GM23338 (cell line): ENCODE measurements around the gene BARX1.

ENCODE experiments used
- CREB1 ChIP-seq: fragments of 250-450 bp; sonication (Bioruptor Pico); IDR thresholded peaks from 2 replicates; pipeline ENCODE4 v1.5.0; 2020; ENCODE audit warnings: low read depth, mild to moderate bottlenecking, moderate library complexity
- EZH2 ChIP-seq: fragments of 200-600 bp; sonication (generic); IDR thresholded peaks from one replicate; pipeline ENCODE4 v1.8.0; 2017; ENCODE audit warnings: antibody characterized with exemption, mild to moderate bottlenecking, low read depth; ENCODE audit not compliant: unreplicated experiment
- EZH2phosphoT487 ChIP-seq: fragments of 200-600 bp; sonication (generic); IDR thresholded peaks from one replicate; pipeline ENCODE4 v1.8.1; 2018; ENCODE audit warnings: antibody characterized with exemption; ENCODE audit not compliant: unreplicated experiment
- JUNB ChIP-seq: IDR thresholded peaks from one replicate; pipeline ENCODE4 v1.6.1; 2016; ENCODE audit warnings: antibody characterized with exemption; ENCODE audit not compliant: unreplicated experiment
- POLR2AphosphoS5 ChIP-seq: IDR thresholded peaks from 2 replicates; pipeline ENCODE4 v1.6.1; 2016; ENCODE audit warnings: antibody characterized with exemption, low read depth
- TF ChIP-seq, protein P1 (sequence below): IDR thresholded peaks from one replicate; pipeline ENCODE4 v1.6.1; 2018; ENCODE audit warnings: antibody characterized with exemption; ENCODE audit not compliant: unreplicated experiment
- TF ChIP-seq, protein P2 (sequence below), 2 experiments: fragments of 200-600 bp in 1 of 2; sonication (generic) in 1 of 2; conservative IDR thresholded peaks; 2 replicates each; pipeline versions ENCODE4 v1.5.1 to v1.6.1; 2016 to 2017; ENCODE audit warnings: antibody characterized with exemption in 2 of 2, low read depth in 2 of 2, mild to moderate bottlenecking in 2 of 2, moderate library complexity in 1 of 2
- TF ChIP-seq, protein P3 (sequence below): IDR thresholded peaks from 2 replicates; pipeline ENCODE4 v1.6.1; 2016; ENCODE audit warnings: antibody characterized with exemption

DNA sequence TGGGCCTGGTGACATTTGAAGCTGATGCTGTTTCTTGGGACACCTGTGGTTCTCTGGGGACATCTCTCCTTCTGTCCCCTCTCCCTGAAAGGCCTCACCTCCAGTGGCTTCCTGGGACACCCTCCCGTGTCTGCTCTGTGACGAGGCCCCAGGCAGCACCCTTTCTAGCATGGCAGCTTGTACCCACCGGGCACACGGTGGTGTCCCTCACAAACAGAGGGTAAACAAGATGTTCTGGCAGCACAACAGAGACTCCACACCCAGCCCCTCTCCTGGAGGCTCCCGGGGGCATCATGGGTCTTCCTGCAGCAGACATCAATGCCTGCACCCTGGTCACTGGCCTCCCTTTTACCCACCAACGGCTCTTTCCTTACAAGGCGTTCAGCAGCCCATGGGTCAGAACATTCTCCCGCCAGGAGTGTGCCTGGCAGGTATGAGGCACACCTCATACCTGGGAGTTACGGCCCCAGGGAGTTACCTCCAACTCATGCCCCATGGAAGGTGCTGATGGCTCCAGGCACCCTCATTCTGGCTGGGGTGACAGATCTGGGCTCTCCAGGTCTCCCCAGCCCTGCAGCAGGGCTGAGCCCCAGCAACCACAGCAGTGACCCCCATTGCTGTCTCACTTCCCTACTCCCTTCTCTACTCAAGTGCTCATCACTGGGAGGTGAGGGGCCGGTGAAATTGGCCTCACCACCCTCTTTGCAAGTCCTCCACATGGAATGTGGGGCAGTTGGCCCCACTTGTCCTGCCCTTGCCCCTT lies 51.1 kb downstream of the BARX1 start:
- TF ChIP-seq, protein P1, sequence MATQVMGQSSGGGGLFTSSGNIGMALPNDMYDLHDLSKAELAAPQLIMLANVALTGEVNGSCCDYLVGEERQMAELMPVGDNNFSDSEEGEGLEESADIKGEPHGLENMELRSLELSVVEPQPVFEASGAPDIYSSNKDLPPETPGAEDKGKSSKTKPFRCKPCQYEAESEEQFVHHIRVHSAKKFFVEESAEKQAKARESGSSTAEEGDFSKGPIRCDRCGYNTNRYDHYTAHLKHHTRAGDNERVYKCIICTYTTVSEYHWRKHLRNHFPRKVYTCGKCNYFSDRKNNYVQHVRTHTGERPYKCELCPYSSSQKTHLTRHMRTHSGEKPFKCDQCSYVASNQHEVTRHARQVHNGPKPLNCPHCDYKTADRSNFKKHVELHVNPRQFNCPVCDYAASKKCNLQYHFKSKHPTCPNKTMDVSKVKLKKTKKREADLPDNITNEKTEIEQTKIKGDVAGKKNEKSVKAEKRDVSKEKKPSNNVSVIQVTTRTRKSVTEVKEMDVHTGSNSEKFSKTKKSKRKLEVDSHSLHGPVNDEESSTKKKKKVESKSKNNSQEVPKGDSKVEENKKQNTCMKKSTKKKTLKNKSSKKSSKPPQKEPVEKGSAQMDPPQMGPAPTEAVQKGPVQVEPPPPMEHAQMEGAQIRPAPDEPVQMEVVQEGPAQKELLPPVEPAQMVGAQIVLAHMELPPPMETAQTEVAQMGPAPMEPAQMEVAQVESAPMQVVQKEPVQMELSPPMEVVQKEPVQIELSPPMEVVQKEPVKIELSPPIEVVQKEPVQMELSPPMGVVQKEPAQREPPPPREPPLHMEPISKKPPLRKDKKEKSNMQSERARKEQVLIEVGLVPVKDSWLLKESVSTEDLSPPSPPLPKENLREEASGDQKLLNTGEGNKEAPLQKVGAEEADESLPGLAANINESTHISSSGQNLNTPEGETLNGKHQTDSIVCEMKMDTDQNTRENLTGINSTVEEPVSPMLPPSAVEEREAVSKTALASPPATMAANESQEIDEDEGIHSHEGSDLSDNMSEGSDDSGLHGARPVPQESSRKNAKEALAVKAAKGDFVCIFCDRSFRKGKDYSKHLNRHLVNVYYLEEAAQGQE = no peak
- TF ChIP-seq CREB1 (no peak), EZH2 (no peak), JUNB (no peak), EZH2phosphoT487 (no peak), POLR2AphosphoS5 (no peak)
- TF ChIP-seq, protein P2, sequence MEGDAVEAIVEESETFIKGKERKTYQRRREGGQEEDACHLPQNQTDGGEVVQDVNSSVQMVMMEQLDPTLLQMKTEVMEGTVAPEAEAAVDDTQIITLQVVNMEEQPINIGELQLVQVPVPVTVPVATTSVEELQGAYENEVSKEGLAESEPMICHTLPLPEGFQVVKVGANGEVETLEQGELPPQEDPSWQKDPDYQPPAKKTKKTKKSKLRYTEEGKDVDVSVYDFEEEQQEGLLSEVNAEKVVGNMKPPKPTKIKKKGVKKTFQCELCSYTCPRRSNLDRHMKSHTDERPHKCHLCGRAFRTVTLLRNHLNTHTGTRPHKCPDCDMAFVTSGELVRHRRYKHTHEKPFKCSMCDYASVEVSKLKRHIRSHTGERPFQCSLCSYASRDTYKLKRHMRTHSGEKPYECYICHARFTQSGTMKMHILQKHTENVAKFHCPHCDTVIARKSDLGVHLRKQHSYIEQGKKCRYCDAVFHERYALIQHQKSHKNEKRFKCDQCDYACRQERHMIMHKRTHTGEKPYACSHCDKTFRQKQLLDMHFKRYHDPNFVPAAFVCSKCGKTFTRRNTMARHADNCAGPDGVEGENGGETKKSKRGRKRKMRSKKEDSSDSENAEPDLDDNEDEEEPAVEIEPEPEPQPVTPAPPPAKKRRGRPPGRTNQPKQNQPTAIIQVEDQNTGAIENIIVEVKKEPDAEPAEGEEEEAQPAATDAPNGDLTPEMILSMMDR (conservative IDR thresholded peaks at IDR 0.05; ENCODE audit: low read depth in 2 of 2) = no peak
- TF ChIP-seq, protein P3, sequence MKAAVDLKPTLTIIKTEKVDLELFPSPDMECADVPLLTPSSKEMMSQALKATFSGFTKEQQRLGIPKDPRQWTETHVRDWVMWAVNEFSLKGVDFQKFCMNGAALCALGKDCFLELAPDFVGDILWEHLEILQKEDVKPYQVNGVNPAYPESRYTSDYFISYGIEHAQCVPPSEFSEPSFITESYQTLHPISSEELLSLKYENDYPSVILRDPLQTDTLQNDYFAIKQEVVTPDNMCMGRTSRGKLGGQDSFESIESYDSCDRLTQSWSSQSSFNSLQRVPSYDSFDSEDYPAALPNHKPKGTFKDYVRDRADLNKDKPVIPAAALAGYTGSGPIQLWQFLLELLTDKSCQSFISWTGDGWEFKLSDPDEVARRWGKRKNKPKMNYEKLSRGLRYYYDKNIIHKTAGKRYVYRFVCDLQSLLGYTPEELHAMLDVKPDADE = no peak
